ENCODE data around the gene PNMA8A.

DNA sequence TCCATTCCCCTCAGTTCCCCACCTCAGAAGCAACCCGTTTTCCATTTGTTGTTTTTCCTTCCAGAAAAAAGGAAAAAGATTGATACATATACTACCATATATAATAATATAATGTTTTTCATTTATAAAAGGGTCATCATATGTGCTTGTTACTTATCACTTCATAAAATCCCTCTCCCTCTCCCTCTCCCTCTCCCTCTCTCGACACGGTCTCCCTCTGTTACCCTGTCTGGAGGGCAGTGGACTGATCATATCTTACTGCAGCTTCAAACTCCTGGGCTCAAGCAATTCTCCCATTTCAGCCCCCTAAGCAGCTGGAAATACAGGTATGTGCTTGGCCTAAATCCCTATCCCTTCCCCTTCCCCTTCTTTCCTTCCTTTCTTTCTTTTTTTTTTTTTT lies 17.1 kb downstream of the PNMA8A start:
- TF ChIP-seq CTCF (optimal IDR thresholded peaks at IDR 0.05 in 1 of 3, IDR thresholded peaks at IDR 0.05 in 1 of 3, conservative IDR thresholded peaks at IDR 0.05 in 1 of 3; ENCODE audit: extremely low read depth in 1 of 3, insufficient read depth in 2 of 3, low read length in 3 of 3) (no peak), EZH2 (IDR thresholded peaks at IDR 0.05; ENCODE audit: low read length) (no peak)

Measured in keratinocyte (primary cell).